ENCODE results near the gene CH25H.

The CH25H gene

DNA sequence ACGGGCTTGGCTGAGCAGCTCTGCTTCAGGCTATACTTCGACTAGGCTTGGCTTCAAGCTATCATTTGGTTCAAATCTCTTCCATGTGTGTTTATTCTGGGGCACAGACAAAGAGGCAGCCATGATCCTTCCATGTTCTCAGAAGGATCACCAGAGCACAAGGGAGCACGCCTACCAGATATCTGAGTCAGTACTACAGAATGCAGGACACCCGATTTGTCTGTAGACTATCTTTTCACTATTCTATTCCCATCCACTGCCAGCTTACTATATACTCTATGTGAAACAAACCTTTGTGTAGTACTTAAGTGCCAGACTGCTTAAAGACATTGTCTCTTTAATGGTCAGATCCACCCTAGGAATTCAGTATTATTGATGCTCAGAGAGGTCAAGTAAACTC is 35.1 kb downstream of the CH25H start:
- TF ChIP-seq RAD21 (IDR thresholded peaks at IDR 0.05; ENCODE audit: low read depth) (no peak), YY1 (IDR thresholded peaks at IDR 0.05; ENCODE audit: low read depth) (no peak)

DNA sequence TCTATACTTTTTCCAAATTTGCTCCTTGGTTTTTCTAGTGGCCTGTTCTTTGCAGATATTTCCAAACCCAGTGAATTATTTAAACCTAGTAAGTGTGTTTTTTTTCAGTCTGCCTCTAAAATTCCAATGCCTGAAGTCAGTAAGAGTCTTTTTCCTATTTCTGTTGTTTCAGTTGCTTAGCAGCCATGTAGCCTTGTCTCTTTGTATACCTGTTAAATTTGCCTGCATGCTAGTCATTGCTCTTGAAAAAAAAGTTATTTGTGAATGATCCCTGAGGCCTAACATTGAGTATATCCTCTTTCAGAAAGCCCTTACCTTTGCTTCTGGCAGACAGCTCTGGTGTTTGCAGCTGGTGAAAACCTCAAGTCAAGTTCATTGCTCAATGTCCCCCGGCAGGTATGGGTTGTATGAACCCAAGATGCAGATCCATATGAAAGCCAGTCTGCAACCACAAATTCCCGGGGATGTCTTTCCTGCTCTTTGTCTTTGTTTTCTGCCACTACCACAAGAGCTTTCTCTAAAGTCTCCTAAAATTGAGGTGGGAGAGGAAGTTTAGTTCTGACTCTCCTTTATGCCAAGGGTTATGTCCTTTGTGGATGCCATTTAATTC is 35.7 kb downstream of the CH25H start:
- TF ChIP-seq TCF12 (IDR thresholded peaks at IDR 0.05; ENCODE audit: low read depth) = no peak
- no peak for TF ChIP-seq NFIC (IDR thresholded peaks at IDR 0.05)
- no peak for TF ChIP-seq CREB1 (IDR thresholded peaks at IDR 0.05; ENCODE audit: low read depth)
- no peak for TF ChIP-seq EP300 (IDR thresholded peaks at IDR 0.05; ENCODE audit: borderline replicate concordance)
- no peak for TF ChIP-seq TEAD4 (IDR thresholded peaks at IDR 0.05)
- TF ChIP-seq, protein P1, sequence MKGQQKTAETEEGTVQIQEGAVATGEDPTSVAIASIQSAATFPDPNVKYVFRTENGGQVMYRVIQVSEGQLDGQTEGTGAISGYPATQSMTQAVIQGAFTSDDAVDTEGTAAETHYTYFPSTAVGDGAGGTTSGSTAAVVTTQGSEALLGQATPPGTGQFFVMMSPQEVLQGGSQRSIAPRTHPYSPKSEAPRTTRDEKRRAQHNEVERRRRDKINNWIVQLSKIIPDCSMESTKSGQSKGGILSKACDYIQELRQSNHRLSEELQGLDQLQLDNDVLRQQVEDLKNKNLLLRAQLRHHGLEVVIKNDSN (IDR thresholded peaks at IDR 0.05) = no peak
- no peak for TF ChIP-seq ZBTB7A (IDR thresholded peaks at IDR 0.05; ENCODE audit: low read depth)
- TF ChIP-seq FOXM1 (IDR thresholded peaks at IDR 0.05; ENCODE audit: borderline replicate concordance, low read depth) = no peak
- TF ChIP-seq CEBPB (IDR thresholded peaks at IDR 0.05) = no peak
- TF ChIP-seq RAD21 (IDR thresholded peaks at IDR 0.05; ENCODE audit: low read depth) = no peak
- no peak for TF ChIP-seq YY1 (IDR thresholded peaks at IDR 0.05; ENCODE audit: low read depth)
- TF ChIP-seq EGR1 (IDR thresholded peaks at IDR 0.05) = no peak
- TF ChIP-seq, protein P2, sequence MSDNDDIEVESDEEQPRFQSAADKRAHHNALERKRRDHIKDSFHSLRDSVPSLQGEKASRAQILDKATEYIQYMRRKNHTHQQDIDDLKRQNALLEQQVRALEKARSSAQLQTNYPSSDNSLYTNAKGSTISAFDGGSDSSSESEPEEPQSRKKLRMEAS (IDR thresholded peaks at IDR 0.05) = no peak
- TF ChIP-seq TAF1 (IDR thresholded peaks at IDR 0.05; ENCODE audit: low read depth) = no peak
- TF ChIP-seq, protein P3, sequence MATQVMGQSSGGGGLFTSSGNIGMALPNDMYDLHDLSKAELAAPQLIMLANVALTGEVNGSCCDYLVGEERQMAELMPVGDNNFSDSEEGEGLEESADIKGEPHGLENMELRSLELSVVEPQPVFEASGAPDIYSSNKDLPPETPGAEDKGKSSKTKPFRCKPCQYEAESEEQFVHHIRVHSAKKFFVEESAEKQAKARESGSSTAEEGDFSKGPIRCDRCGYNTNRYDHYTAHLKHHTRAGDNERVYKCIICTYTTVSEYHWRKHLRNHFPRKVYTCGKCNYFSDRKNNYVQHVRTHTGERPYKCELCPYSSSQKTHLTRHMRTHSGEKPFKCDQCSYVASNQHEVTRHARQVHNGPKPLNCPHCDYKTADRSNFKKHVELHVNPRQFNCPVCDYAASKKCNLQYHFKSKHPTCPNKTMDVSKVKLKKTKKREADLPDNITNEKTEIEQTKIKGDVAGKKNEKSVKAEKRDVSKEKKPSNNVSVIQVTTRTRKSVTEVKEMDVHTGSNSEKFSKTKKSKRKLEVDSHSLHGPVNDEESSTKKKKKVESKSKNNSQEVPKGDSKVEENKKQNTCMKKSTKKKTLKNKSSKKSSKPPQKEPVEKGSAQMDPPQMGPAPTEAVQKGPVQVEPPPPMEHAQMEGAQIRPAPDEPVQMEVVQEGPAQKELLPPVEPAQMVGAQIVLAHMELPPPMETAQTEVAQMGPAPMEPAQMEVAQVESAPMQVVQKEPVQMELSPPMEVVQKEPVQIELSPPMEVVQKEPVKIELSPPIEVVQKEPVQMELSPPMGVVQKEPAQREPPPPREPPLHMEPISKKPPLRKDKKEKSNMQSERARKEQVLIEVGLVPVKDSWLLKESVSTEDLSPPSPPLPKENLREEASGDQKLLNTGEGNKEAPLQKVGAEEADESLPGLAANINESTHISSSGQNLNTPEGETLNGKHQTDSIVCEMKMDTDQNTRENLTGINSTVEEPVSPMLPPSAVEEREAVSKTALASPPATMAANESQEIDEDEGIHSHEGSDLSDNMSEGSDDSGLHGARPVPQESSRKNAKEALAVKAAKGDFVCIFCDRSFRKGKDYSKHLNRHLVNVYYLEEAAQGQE (IDR thresholded peaks at IDR 0.05; ENCODE audit: low read depth) = no peak

DNA sequence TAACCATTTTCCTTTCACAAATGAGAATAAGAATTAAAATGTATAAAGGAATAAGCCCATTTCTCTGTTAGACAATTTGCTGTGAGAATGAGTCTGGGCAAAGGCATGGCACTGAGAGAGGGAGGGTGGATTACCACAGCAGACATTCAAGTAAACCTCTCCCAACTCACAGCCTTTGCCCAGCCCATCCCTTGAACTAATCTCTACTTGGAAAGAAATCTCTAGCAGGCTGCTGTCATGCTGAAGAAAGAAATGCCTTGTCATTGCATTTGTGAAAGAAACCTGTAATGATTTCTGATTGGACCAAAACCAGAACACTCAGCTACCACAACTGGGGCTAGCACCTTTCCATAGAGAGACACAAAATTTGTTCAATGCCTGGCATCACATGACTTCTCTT is 39.2 kb downstream of the CH25H start:
- TF ChIP-seq, protein P3 (IDR thresholded peaks at IDR 0.05; ENCODE audit: low read depth) = no peak
- no peak for TF ChIP-seq CEBPB (IDR thresholded peaks at IDR 0.05)

DNA sequence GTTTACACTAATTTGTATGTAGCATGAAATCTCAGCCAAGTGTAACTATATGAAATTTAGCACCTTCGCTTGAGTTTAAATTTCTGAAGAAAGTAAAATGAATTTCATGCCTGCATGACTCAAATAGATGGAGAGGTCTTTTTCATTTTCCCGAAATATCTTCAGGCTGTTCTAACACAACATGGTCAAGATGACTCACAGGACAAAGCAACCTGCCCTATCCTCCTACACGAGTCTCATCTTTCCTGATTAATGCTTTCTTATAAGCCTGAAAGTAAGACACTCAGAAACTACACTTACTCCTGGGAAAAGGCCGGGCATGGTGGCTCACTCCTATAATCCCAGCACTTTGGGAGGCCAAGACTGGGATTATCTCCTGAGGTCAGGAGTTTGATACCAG is 41.2 kb downstream of the CH25H start:
- TF ChIP-seq TAF1 (IDR thresholded peaks at IDR 0.05; ENCODE audit: low read depth) = no peak
- TF ChIP-seq FOXM1 (IDR thresholded peaks at IDR 0.05; ENCODE audit: borderline replicate concordance, low read depth) = no peak
- no peak for TF ChIP-seq EGR1 (IDR thresholded peaks at IDR 0.05)
- TF ChIP-seq, protein P1 (IDR thresholded peaks at IDR 0.05) = no peak
- TF ChIP-seq TEAD4 (IDR thresholded peaks at IDR 0.05) = no peak
- TF ChIP-seq NFIC (IDR thresholded peaks at IDR 0.05) = no peak
- no peak for TF ChIP-seq RAD21 (IDR thresholded peaks at IDR 0.05; ENCODE audit: low read depth)
- TF ChIP-seq, protein P2 (IDR thresholded peaks at IDR 0.05) = no peak

DNA sequence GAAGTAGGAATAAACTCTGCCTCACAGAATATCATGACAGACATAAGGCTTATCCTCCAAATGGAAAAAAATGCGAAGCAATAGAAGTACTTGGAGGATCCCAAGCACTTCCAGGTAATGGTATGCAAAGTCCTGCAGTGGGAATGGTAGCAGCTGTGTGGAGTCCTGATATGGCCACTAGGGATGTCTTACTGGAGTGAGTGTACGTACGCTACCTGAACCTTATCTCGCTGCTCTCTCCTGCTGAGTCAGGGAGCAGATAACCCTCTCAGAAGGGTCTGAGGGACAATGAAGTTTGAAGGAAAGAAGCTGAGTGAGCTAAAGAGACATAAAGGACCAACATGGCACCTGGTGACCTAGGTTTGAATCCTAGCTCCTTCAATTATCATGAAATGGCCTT is 42.2 kb downstream of the CH25H start:
- TF ChIP-seq, protein P1 (IDR thresholded peaks at IDR 0.05) = no peak
- TF ChIP-seq TAF1 (IDR thresholded peaks at IDR 0.05; ENCODE audit: low read depth) (no peak), EP300 (IDR thresholded peaks at IDR 0.05; ENCODE audit: borderline replicate concordance) (no peak), NFIC (IDR thresholded peaks at IDR 0.05) (no peak), YY1 (IDR thresholded peaks at IDR 0.05; ENCODE audit: low read depth) (no peak), FOXM1 (IDR thresholded peaks at IDR 0.05; ENCODE audit: borderline replicate concordance, low read depth) (no peak), CREB1 (IDR thresholded peaks at IDR 0.05; ENCODE audit: low read depth) (no peak), RAD21 (IDR thresholded peaks at IDR 0.05; ENCODE audit: low read depth) (no peak), CEBPB (IDR thresholded peaks at IDR 0.05) (no peak), ZBTB7A (IDR thresholded peaks at IDR 0.05; ENCODE audit: low read depth) (no peak), TEAD4 (IDR thresholded peaks at IDR 0.05) (no peak), EGR1 (IDR thresholded peaks at IDR 0.05) (no peak), TCF12 (IDR thresholded peaks at IDR 0.05; ENCODE audit: low read depth) (no peak)
- TF ChIP-seq, protein P2 (IDR thresholded peaks at IDR 0.05) = no peak
- TF ChIP-seq, protein P3 (IDR thresholded peaks at IDR 0.05; ENCODE audit: low read depth) = no peak
